GM21367 (cell line): Measurements from ENCODE around the gene ZP4.
"Not testable (repeated sequence)": the region's sequence is repeated elsewhere in the genome, so short reads cannot be mapped to it uniquely, and the experiment has no call there.

ENCODE experiments used
- ATAC-seq: cut with Tn5 transposase; IDR thresholded peaks from one replicate; pipeline ENCODE4 v1.9.1; 2021; ENCODE audit not compliant: unreplicated experiment

ZP4 gene

DNA sequence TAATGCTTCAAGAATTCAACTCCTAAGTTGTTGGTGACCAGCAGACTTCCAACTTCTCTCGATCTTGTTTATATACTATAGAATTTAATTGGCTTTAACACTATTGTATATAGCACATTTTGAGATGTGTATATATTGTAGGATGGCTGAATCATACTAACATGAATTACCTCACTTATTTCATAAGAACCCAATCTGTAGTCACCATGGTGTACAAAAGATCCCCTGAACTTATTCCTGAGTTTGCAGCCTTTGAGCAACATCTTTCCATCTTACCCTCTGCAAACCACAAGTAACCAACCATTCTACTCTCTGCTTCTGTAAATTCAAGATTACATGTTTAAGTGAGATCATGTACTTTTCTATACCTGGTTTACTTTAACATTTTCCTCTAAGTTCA is 12.3 kb downstream of the ZP4 start:
- no peak for ATAC-seq

DNA sequence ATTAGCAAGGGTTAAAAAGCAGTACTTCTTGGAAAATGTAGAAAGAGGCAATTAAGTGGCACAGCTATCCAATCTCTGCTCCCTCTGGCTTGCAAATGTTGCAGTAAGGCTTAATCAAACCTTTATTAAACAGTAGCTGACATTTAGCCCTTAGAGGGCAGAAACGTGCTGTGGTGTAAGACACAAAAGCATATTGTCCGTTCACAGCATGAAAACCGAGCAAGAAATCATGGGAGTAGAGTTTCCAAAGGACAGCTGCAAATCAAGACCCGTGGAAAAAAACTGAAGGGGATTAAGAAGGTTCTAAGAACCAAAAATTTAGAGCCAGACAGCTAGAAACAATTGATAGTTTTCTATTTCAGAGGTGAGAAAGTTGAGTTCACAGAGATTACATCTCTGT is 13.1 kb downstream of the ZP4 start:
- no peak for ATAC-seq

GRCh38 chr1:237875291-237875690 is 15.4 kb downstream of the ZP4 start:
- ATAC-seq: no peak

DNA sequence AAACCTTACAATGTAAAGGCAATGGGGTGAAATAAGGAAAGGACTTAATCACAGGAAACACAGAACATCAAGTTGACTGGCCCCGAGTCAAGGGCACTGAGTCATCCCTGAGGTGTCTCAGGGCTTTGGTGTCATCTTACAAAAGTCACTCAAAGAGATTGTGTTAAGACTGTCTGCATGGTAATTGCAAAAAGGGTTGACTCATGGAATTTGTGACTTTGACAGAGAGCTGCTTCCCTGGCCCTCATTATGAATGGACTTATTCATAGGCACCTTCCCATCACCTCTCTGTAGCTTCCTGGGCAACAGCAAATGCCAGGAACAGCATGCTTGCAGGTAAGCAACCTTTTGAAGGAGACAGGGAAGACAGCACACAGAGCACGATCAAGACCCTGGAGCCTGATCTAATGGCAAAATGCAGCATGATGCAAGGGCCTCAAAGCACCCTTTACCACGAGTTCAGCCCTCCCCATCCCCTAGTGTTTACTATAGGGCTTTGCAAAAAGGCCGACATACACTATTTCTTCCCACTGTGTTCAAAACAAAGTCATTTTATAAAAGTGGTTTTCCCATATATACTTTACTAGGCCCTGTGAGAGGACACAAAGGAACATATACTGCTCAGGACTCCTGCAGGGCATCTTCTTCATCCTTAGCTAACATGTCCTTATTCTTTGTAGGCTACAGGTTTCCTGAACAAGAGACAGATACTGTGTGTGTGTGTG is 17.1 kb downstream of the ZP4 start:
- ATAC-seq: no peak

DNA sequence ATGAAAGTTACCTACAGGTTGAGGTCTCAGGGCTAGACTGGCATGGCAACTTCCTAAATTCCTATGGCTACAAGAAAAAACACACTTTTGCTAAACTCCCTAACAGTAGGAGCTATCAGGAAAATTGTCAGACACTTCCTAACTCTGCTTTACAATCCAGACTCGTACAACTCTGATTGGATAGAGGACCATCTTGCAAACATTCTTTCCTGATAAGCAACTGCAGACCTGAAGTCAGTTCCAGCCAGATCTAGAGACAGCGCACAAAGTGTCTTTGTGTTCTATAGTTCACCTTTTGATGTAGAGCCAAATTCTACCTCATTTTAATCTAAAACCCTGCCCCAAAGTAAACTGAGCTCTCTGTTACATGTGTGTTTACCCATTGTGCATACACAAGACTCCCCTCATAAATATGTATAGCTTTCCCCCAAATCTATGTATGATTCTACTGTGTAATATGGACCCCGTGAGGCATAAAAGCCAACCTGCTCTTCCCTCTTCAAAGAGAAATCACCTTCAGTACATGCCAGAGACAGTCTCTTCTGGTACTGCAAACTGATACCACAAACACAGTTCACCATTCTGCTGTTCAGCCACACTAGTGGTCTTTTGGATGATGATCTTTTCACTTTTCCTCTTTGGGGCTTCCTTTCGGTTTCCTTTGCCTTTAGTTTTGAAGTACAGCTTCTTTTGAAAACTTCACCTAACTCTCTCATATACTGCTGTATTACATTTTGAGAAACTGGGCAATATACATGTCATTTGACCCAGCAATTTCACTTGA is 21.7 kb downstream of the ZP4 start:
- ATAC-seq: no peak

GRCh38 chr1:237867380-237867888 is 23.3 kb downstream of the ZP4 start:
- ATAC-seq: no peak

GRCh38 chr1:237864338-237865244 is 26.1 kb downstream of the ZP4 start:
- ATAC-seq: peak; percentile 83

GRCh38 chr1:237863234-237863633 is 27.5 kb downstream of the ZP4 start:
- ATAC-seq: no peak

DNA sequence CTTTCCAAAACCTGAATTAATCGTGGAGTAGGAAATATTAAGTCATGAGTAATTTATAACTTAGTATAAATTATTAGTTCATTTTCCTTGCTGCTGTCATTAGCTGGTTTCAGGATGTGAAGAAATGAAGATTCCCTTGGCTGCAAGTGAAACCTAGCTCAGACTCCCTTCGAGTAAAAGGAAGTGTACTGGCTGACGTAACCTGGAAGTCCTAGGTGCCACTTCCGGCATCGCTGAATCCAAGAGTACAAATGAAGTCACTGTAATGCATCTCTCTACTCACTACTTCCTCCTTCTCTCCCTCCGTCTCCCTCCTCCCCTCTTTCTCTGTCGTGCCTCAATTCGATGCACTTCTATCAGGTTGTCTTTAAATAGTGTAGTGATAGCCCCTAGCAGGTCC is 28.8 kb downstream of the ZP4 start:
- no peak for ATAC-seq

DNA sequence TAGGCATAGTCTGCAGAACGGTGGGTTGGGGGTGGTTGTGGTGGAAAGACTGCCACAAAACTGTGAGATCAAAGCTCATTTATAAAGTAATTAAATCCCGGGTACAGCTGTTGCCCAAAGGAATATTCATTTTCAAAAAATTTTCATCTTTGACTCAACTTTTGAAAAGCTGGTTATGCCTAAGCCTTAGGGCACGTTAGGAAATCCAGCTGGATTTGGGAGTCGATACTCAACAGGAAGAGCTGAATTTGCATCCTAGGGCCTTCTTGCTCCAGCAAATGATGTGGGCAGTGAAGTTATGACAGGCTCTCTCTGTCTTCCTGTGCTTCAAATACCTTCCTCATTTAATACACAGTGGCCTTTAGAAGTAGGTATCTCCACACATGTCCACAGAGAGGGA is 31.7 kb downstream of the ZP4 start:
- no peak for ATAC-seq

DNA sequence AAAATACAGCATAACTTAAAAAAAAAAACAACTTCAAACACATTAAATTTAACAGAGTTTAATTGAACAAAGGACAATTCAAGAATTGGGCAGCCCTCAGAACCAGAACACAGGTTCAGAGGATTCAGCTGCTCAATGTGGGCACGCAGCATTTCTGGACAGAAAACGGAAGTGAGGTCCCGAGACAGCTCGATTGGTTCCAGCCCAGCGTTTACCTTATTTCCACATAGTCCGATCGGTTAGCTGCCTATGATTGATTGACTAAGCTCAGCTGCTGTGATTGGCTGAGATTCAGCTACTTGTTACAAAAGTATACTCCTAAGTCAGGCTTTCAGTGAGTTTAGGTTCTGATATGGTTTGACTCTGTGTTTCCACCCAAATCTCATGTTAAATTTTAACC is 33.3 kb downstream of the ZP4 start:
- ATAC-seq: no peak

DNA sequence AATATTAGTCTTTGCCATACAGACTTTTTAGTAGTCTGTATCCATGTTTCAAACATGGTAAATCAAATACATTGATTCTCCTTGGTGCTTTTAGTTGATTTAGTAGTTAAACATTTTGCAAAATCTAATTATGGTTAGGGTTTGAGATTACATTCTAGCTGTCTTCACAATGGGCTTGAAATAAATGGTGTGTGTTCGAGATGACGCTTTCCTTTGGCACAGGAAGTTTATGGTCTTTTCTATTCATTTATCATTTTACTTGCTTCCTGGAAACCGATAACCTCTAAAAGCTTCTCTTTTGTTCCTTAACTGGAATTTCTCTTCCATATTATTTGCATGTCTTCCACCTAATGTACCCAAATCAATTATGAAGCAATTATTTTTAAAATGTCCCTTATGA is 38.4 kb downstream of the ZP4 start:
- no peak for ATAC-seq

DNA sequence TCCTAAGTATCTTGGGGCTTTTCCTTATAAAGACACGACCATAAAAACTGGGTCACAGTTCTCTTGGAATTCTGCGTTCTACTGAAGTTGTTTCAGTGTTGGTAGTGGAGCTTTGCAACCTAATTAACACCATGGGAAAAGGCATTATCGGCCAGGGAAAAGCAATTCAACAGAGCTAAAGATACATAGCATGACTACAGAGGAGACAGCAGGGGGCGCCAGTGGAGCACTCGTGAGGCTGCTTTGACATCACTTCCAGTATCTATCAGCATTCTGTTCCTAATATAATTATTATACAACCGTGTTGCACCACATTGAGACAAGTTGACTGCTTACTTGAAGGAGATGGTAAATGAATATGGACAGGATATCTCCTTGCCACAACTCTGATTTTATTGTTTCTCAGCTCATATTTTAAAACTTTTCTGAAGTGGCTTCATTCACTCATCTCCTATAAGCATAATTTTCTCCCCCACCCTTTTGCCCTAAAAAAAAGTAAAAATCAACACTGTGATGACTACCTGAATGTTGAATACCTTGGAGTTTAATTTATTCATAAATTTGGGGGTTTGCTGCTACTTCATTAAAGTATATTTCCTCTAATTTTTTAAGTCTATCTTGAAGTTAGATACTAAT is 39.4 kb downstream of the ZP4 start:
- no peak for ATAC-seq

DNA sequence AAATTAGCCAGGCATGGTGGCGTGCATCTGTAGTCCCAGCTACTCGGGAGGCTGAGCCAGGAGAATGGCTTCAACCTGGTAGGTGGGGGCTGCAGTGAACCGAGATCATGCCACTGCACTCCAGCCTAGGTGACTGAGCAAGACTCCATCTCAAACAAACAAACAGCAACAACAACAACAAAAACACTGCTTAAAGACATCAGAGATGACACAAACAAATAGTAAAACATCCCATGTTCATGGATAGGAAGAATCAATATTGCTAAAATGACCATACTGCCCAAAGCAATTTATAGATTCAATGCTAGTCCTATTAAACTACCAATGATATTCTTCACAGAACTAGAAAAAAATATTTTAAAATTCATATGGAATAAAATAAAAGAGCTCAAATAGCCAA is 47.2 kb downstream of the ZP4 start:
- not testable (repeated sequence) for ATAC-seq

DNA sequence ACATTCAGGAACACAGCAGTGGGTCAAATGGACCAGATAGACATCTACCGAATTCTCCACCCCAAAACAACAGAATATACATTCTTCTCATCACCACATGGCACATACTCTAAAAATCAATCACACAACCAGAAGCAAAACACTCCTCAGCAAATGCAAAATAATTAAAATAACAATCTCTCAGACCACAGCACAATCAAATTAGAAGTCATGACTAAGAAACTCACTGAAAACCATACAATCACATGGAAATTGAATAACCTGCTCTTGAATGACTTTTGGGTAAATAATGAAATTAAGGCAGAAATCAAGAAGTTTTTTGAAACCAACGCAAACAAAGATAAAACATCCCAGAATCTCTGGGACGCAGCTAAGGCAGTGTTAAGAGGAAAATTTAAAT is 49.2 kb downstream of the ZP4 start:
- no peak for ATAC-seq

DNA sequence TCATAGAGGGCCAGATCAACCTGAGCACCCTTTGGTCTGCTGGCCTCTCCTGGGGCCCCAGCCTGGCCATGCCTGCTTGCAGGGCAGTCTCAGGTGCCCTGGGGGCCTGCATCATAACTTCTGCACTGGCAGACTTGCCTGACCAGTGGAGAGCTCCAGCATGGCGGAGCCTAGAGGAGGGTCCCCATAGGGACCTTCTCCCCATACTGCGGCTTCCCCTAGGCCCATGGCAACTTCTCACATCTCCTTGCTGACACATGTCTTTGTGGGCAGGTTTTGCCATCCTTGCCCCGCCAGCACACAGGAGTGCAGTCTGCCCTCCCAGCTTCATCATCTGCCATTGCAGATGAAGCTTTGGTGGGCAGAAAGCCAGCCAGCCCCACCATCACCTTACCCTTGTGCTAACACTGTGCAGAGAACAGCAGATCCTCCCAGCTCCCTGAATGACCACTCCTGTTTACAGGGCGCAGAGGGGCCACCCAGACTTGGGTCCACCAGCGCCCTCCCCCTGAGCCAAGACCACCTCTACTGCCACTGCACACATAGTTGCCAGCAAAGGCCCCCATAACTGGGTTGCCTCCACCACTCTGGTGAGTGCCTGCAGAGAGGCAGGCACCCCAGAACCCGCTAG is 51.7 kb downstream of the ZP4 start:
- no peak for ATAC-seq

GRCh38 chr1:237838320-237838719 is 52.4 kb downstream of the ZP4 start:
- ATAC-seq: no peak

GRCh38 chr1:237834461-237834860 is 56.3 kb downstream of the ZP4 start:
- no peak for ATAC-seq

DNA sequence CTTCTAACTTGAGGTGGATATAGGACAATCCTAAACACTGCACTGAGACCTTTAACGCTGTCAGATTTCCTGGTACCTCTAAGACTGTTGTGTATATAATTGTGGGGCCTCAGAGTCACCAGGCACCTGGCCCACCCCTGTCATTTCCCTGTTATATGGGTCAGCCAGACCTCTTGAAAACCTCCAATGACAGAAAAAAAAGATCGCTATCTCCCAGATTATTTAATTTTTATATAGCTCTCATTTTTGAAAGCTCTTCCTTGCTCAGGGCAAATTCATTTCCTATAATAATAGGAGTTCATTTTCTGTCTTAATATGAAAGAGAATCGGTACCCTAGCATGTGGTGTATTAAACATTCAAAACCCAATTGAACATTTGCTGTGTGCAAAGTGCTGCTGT is 56.7 kb downstream of the ZP4 start:
- no peak for ATAC-seq

DNA sequence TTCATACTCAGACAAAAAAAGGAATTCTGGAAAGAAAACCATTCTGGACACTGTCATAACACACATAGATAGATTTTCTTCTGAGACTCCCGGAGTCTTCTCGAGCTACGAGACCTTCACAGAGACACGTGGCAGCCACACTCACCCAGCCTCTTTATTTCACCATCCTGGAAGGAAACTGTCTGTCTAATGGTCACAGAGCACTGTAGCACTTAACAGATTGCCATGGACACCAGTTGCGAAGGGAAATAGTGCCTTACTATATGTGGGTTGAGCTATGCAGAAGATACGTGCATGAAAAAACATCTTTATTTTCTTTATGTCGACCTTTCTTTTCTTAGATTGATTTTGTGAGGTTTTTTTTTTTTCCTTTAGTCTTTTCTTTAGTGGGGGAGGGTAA is 57.9 kb downstream of the ZP4 start:
- ATAC-seq: no peak
